Measurements from ENCODE around the gene NDUFS4.
"Not testable (repeated sequence)": the region's sequence is repeated elsewhere in the genome, so short reads cannot be mapped to it uniquely, and the experiment has no call there.

Gene NDUFS4

DNA sequence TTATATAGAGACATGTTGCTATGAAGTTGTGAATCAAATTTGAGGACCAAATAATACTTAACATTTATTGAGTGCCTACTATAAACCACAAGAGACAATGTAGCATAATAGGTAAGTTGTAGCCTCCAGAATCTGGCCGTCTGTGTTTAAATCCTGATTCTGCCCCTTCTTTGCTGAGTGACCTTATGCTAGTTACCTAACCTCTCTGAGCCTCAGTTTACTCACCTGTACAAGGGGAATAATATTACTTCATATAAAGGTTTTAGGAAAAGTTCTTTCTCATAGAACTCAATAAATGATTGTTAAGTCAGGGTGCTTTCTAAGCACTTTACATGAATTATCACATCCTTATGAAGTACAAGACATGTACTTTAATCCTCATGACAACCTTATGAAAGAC lies 120.6 kb downstream of the NDUFS4 start:
- peaks cover 23% of the 10 kb centered on the region for H3K36me3 ChIP-seq (ENCODE audit: low read depth)
- no peak for ATAC-seq (ENCODE audit: low read depth)
- no peak overlapping the region for H3K27ac ChIP-seq (ENCODE audit: poor library complexity, severe bottlenecking)
- H3K4me1 ChIP-seq (ENCODE audit: insufficient read depth, poor library complexity, severe bottlenecking), result no peaks in the 10 kb centered on the region
- H3K9me3 ChIP-seq (ENCODE audit: severe bottlenecking), result no peaks in the 10 kb centered on the region
- TF ChIP-seq CTCF (IDR thresholded peaks at IDR 0.05; ENCODE audit: poor library complexity, severe bottlenecking), result no peak
- DNase-seq (ENCODE audit: low spot score), result no peak
- no peak overlapping the region for H3K4me3 ChIP-seq (ENCODE audit: severe bottlenecking)
- no peaks in the 10 kb centered on the region for H3K27me3 ChIP-seq (ENCODE audit: insufficient read depth, poor library complexity, severe bottlenecking)

GRCh38 chr5:53691014-53691413 lies 130.6 kb downstream of the NDUFS4 start:
- Histone ChIP-seq H3K36me3 (ENCODE audit: low read depth) (no peaks in the 10 kb centered on the region), H3K4me3 (ENCODE audit: severe bottlenecking) (no peak overlapping the region), H3K27me3 (ENCODE audit: insufficient read depth, poor library complexity, severe bottlenecking) (no peaks in the 10 kb centered on the region), H3K9me3 (ENCODE audit: severe bottlenecking) (peaks cover 8% of the 10 kb centered on the region), H3K4me1 (ENCODE audit: insufficient read depth, poor library complexity, severe bottlenecking) (no peaks in the 10 kb centered on the region), H3K27ac (ENCODE audit: poor library complexity, severe bottlenecking) (no peak overlapping the region)
- no peak for DNase-seq (ENCODE audit: low spot score)
- no peak for TF ChIP-seq CTCF (IDR thresholded peaks at IDR 0.05; ENCODE audit: poor library complexity, severe bottlenecking)
- no peak for ATAC-seq (ENCODE audit: low read depth)

DNA sequence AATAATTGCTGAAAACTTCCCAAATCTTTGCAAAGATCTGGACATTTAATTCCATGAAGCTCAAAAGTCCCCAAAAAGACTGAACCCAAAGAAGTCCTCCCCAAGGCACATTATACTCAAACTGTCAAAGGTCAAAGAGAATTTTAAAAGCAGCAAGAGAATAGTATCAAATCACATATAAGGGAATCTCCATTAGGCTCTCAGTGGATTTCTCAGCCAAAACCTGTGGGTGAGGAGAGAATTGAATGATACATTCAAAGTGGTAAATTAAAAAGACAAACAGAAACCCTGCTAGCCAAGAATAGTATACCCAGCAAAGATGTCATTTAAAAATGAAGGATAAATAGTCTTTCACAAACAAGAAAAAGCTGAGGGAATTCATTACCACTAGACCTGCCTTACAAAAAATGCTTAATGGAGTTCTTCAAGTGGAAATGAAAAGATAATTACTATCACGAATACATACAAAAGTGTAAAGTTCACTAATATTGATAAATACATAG lies 134.1 kb downstream of the NDUFS4 start:
- Histone ChIP-seq H3K4me1 (ENCODE audit: insufficient read depth, poor library complexity, severe bottlenecking) (no peaks in the 10 kb centered on the region), H3K36me3 (ENCODE audit: low read depth) (no peaks in the 10 kb centered on the region), H3K27me3 (ENCODE audit: insufficient read depth, poor library complexity, severe bottlenecking) (no peaks in the 10 kb centered on the region), H3K9me3 (ENCODE audit: severe bottlenecking) (peaks cover 8% of the 10 kb centered on the region), H3K4me3 (ENCODE audit: severe bottlenecking) (no peak overlapping the region), H3K27ac (ENCODE audit: poor library complexity, severe bottlenecking) (no peak overlapping the region)
- no peak for TF ChIP-seq CTCF (IDR thresholded peaks at IDR 0.05; ENCODE audit: poor library complexity, severe bottlenecking)
- ATAC-seq (ENCODE audit: low read depth) (no peak), DNase-seq (ENCODE audit: low spot score) (no peak)

DNA sequence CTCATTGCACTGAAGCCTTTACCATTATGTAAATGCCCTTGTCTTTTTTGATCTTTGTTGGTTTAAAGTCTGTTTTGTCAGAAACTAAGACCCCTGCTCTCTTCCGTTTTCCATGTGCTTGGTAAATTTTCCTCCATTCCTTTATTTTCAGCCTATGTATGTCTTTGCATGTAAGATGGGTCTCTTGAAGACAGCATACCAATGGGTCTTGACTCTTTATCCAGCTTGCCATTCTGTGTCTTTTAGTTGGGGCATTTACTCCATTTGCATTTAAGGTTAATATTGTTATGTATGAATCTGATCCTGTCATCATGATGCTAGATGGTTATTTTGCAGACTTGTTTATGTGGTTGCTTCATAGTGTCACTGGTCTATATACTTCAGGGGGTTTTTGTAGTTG lies 150.0 kb downstream of the NDUFS4 start:
- H3K36me3 ChIP-seq (ENCODE audit: low read depth); ATAC-seq (ENCODE audit: low read depth); H3K4me3 ChIP-seq (ENCODE audit: severe bottlenecking); H3K4me1 ChIP-seq (ENCODE audit: insufficient read depth, poor library complexity, severe bottlenecking); DNase-seq (ENCODE audit: low spot score); H3K27me3 ChIP-seq (ENCODE audit: insufficient read depth, poor library complexity, severe bottlenecking); H3K27ac ChIP-seq (ENCODE audit: poor library complexity, severe bottlenecking); H3K9me3 ChIP-seq (ENCODE audit: severe bottlenecking): not testable (repeated sequence)

GRCh38 chr5:53712327-53712726 lies 151.9 kb downstream of the NDUFS4 start:
- Histone ChIP-seq H3K27ac (ENCODE audit: poor library complexity, severe bottlenecking) (no peak overlapping the region), H3K27me3 (ENCODE audit: insufficient read depth, poor library complexity, severe bottlenecking) (no peaks in the 10 kb centered on the region), H3K36me3 (ENCODE audit: low read depth) (no peaks in the 10 kb centered on the region), H3K9me3 (ENCODE audit: severe bottlenecking) (no peaks in the 10 kb centered on the region), H3K4me3 (ENCODE audit: severe bottlenecking) (no peak overlapping the region), H3K4me1 (ENCODE audit: insufficient read depth, poor library complexity, severe bottlenecking) (peaks cover 8% of the 10 kb centered on the region)
- DNase-seq (ENCODE audit: low spot score), result no peak
- no peak for ATAC-seq (ENCODE audit: low read depth)
- no peak for TF ChIP-seq CTCF (IDR thresholded peaks at IDR 0.05; ENCODE audit: poor library complexity, severe bottlenecking)

Data from RWPE2 (cell line).